ENCODE measurements around the gene BCL2L14.

BCL2L14 gene, protein sequence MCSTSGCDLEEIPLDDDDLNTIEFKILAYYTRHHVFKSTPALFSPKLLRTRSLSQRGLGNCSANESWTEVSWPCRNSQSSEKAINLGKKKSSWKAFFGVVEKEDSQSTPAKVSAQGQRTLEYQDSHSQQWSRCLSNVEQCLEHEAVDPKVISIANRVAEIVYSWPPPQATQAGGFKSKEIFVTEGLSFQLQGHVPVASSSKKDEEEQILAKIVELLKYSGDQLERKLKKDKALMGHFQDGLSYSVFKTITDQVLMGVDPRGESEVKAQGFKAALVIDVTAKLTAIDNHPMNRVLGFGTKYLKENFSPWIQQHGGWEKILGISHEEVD

DNA sequence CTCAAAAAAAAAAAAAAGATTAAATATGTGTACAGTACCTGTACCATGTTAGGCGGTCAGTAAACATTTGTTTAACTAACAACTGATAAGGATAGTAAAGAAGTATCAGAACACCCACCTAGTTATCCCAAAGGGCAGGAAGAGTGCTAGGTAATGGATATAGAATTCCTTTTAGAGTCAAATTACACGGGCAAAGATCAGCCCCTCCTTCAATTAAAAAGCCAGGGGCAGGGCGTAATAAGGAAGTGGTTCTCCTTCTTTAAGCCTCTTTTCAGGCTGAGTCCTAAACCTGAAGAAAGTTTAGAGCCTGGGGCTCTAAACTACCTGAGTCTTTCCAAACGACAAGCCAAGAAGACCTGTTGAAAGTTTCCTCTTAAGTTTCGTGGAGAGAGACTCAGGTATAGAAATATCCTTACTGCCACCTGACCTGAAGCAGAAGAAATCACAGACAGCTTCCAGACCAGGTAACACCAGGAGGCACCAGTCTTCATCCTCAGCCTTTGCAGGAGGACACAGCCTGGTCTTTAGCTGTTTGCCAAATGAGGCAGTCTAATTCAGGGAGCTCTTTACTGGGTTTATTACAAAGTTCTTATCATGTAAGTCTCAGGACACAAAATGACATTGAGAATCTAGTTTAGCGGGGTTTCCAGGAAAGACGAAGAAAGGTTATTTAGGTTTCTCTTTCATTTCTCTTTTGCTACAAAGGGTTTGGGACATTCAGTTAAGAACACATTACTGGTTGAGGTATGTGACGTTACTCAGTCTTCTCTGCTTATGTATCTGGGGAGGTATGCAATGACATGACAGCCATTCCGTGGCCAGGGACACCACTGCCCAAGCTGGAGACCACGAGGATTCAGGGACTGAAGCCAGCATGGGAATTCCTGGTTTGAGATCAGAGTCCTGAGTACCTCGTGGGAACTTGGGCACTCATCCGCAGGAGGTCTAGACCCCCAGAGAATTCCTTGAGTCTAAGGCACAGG, at the start of gene BCL2L14:
TSS of gene BCL2L14 (plus strand) at position 266 of the 983 bp plus-strand sequence. CDS start 8,367 bp downstream, outside the sequence.
- no peaks in the 10 kb centered on the region for H3K9me3 ChIP-seq (ENCODE audit: control insufficient read depth, insufficient read depth, low read length)
- H3K27me3 ChIP-seq (ENCODE audit: control insufficient read depth, insufficient read depth, low read length) = no peaks in the 10 kb centered on the region
- no peak within 1 kb of the TSS for H3K27ac ChIP-seq (ENCODE audit: low read length)
- H3K4me1 ChIP-seq (ENCODE audit: control insufficient read depth, insufficient read depth, low read length) = 0 out of 2 replicates have a peak, but pooled peaks cover 1% of the 10 kb centered on the region
- H3K36me3 ChIP-seq (ENCODE audit: control insufficient read depth, insufficient read depth, low read length) = no peaks in the 10 kb centered on the region
- DNase-seq (ENCODE audit: low read depth, low spot score) = no peak
- H3K4me3 ChIP-seq (ENCODE audit: low read length) = no peak within 1 kb of the TSS
- no CpG with 5 or more reads among the region's 12 CpGs for WGBS (ENCODE audit: insufficient coverage, insufficient read length)

DNA sequence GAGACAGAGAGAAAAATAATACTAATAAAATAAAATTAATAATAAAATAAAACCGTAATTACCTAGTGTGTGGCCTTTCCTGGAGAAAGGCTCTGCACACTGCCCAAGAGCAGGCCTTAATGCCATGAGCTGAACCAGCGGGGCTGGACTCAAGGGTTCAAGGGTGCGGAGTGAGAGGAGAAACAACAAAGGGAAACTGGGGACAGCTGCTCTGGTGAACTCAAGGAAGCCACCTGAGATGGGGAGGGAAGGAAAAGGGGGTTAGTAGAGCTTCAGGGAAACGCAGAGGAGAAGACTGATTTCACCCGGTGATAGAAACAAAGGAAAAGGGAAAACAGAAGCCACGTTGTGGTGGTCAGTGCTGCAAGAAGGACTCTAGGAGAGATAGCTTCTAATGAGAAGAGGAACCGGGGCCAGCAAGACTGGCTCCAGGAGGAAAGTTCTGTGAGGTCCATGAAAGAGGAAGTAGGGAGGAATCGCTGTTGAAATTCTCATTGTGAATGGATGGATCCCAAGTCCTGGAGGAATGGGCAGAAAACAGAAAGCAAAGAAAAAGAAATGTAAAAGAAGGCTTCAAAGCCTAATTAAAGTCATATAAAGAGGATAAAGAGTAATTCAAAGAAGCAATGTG, 48.3 kb upstream of the BCL2L14 start:
- H3K4me3 ChIP-seq (ENCODE audit: low read length) = no peak overlapping the region
- no peak for DNase-seq (ENCODE audit: low read depth, low spot score)
- no peak overlapping the region for H3K27ac ChIP-seq (ENCODE audit: low read length)
- no peaks in the 10 kb centered on the region for H3K27me3 ChIP-seq (ENCODE audit: control insufficient read depth, insufficient read depth, low read length)
- WGBS (ENCODE audit: insufficient coverage, insufficient read length) = no CpG with 5 or more reads among the region's 8 CpGs
- H3K9me3 ChIP-seq (ENCODE audit: control insufficient read depth, insufficient read depth, low read length) = no peaks in the 10 kb centered on the region
- no peaks in the 10 kb centered on the region for H3K36me3 ChIP-seq (ENCODE audit: control insufficient read depth, insufficient read depth, low read length)
- no peaks in the 10 kb centered on the region for H3K4me1 ChIP-seq (ENCODE audit: control insufficient read depth, insufficient read depth, low read length)

DNA sequence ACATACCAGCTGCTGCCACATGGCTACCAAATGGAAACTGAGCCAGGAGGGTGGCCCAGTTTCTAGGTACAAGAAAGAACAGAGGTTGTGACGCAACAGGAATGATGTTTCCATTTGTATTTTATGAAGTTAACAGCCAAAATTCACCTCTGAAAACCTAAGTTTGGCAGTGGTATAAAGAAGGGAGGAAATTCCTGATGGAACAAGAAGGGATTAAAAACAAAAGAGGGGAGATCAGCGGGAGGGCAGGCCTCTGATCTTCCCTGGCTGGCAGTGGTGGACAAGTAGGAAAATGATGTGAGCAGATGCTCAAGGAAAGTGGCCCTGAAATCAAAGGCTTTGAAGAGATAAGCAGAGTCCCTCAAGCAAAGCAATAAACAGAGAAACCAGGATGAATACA, 47.3 kb upstream of the BCL2L14 start:
- Histone ChIP-seq H3K27me3 (ENCODE audit: control insufficient read depth, insufficient read depth, low read length) (no peaks in the 10 kb centered on the region), H3K9me3 (ENCODE audit: control insufficient read depth, insufficient read depth, low read length) (no peaks in the 10 kb centered on the region), H3K36me3 (ENCODE audit: control insufficient read depth, insufficient read depth, low read length) (no peaks in the 10 kb centered on the region), H3K4me1 (ENCODE audit: control insufficient read depth, insufficient read depth, low read length) (no peaks in the 10 kb centered on the region), H3K4me3 (ENCODE audit: low read length) (no peak overlapping the region), H3K27ac (ENCODE audit: low read length) (no peak overlapping the region)
- DNase-seq (ENCODE audit: low read depth, low spot score) = no peak
- no CpG with 5 or more reads among the region's 2 CpGs for WGBS (ENCODE audit: insufficient coverage, insufficient read length)

DNA sequence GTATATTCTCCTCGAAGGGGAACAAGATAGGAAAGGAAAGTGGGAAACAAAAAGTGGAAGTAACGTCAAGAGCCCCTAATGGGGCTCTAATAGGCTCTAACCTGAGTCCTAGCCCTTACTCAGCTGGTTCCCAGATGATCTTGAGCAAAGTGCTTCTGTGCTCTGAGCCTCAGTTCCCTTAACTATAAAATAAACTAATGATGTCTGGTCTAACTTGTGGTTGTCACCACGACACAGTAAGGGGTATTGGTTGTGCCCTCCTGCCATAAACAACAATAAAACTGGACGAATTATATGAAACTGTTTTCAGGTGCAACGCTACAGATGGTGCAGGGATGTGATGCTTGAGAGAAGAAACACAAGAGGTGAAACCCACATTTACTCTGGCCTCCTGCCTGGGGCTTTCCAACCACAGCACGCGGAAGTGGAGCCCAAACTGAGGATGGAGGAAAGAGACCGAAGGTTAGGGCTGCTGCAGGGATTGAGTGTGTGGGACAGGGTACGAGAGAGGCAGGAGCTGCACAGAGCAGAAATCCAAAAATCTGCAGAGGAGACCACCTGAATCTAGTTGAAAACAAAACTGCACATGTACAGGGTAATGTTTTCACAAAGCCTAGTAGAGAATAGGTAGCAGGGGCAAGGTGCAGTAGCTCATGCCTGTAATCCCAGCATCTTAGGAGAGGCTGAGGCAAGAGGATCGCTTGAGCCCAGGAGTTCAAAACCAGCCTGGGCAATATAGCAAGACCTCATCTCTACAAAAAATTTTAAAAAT, 45.6 kb upstream of the BCL2L14 start:
- no peaks in the 10 kb centered on the region for H3K27me3 ChIP-seq (ENCODE audit: control insufficient read depth, insufficient read depth, low read length)
- H3K27ac ChIP-seq (ENCODE audit: low read length) = no peak overlapping the region
- no CpG with 5 or more reads among the region's 10 CpGs for WGBS (ENCODE audit: insufficient coverage, insufficient read length)
- H3K36me3 ChIP-seq (ENCODE audit: control insufficient read depth, insufficient read depth, low read length) = no peaks in the 10 kb centered on the region
- no peak overlapping the region for H3K4me3 ChIP-seq (ENCODE audit: low read length)
- H3K4me1 ChIP-seq (ENCODE audit: control insufficient read depth, insufficient read depth, low read length) = no peaks in the 10 kb centered on the region
- DNase-seq (ENCODE audit: low read depth, low spot score) = no peak
- H3K9me3 ChIP-seq (ENCODE audit: control insufficient read depth, insufficient read depth, low read length) = no peaks in the 10 kb centered on the region

DNA sequence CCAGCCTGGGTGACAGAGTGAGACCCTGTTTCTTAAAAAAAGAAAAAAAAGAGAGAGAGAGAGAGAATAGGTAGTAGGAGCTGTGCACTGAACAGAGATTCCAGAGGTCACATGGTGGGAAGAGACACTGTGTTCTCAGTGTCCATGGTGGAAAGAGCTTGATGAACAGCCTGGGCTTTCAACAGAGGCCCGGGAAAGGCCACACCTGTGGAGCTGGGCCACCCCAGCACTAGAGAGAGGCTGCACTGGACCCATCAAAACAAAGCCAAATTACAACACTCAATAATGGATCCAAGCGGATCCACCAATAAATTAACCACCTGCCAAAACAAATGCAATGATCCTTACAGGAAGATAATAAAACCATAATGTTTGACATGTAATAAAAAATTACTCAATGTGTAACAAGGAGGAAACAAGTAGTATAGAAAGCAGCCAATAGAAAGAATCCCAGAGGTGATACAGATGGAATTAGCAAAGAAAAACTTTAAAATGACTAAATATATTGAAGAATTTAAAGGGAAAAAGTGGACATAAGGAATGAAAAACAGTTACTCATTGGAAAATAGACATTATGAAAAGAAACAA, 44.8 kb upstream of the BCL2L14 start:
- no peak overlapping the region for H3K4me3 ChIP-seq (ENCODE audit: low read length)
- H3K4me1 ChIP-seq (ENCODE audit: control insufficient read depth, insufficient read depth, low read length) = no peaks in the 10 kb centered on the region
- no peaks in the 10 kb centered on the region for H3K36me3 ChIP-seq (ENCODE audit: control insufficient read depth, insufficient read depth, low read length)
- no peaks in the 10 kb centered on the region for H3K9me3 ChIP-seq (ENCODE audit: control insufficient read depth, insufficient read depth, low read length)
- H3K27ac ChIP-seq (ENCODE audit: low read length) = no peak overlapping the region
- no peak for DNase-seq (ENCODE audit: low read depth, low spot score)
- WGBS (ENCODE audit: insufficient coverage, insufficient read length) = no CpG with 5 or more reads among the region's 2 CpGs
- H3K27me3 ChIP-seq (ENCODE audit: control insufficient read depth, insufficient read depth, low read length) = no peaks in the 10 kb centered on the region

DNA sequence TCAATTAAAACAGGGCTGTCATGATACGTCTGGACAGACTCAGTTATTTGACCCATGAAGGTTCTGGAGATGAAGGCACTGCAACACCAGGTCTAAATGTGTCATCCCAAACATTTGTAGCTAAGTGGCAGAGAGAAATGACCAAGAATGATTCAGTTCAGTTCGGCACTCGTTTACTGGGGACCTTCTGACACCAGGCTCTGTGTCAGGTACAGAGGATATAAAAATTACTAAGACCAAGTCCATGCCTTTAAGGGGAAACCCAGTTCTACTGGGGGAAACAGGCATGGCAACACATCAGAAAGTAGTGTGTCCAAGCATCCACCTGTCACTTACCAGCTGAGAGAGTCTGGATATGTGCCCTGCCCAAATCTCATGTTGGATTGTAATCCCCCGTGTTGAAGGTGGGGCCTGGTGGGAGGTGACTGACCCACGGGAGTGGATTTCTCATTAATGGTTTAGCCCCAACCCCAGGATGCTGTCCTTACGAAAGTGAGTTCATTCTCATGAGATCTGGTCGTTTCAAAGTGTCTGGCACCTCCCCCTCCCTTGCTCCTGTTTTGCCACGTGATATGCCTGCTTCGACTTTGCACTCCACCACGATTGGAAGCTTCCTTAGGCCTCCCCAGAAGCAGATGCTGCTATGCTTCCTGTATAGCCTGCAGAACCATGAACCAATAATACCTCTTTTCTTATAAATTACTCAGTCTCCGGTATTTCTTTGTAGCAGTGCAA, 41.9 kb upstream of the BCL2L14 start:
- Histone ChIP-seq H3K27ac (ENCODE audit: low read length) (no peak overlapping the region), H3K27me3 (ENCODE audit: control insufficient read depth, insufficient read depth, low read length) (no peaks in the 10 kb centered on the region), H3K9me3 (ENCODE audit: control insufficient read depth, insufficient read depth, low read length) (no peaks in the 10 kb centered on the region), H3K36me3 (ENCODE audit: control insufficient read depth, insufficient read depth, low read length) (no peaks in the 10 kb centered on the region), H3K4me1 (ENCODE audit: control insufficient read depth, insufficient read depth, low read length) (no peaks in the 10 kb centered on the region), H3K4me3 (ENCODE audit: low read length) (no peak overlapping the region)
- no peak for DNase-seq (ENCODE audit: low read depth, low spot score)
- WGBS (ENCODE audit: insufficient coverage, insufficient read length) = no CpG with 5 or more reads among the region's 11 CpGs

DNA sequence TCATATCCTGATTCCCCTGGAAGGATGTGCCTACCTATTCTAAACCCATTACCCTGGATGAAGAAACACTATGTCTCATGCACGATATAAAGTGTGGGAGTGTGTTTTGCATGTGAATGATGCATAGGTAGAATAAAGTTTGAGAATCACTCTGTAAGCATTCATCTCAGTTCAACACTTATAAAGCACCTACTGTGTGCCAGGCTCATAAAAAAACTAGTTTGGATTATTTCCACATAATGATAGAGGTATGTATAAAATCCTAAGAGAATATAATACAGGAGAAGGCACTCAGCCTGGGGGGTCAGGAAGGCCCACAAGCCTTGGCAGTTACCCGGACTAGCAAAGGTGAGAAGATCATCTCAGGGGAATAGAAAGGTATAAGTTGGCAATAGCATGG, 41.1 kb upstream of the BCL2L14 start:
- Histone ChIP-seq H3K27me3 (ENCODE audit: control insufficient read depth, insufficient read depth, low read length) (no peaks in the 10 kb centered on the region), H3K9me3 (ENCODE audit: control insufficient read depth, insufficient read depth, low read length) (no peaks in the 10 kb centered on the region), H3K4me3 (ENCODE audit: low read length) (no peak overlapping the region), H3K36me3 (ENCODE audit: control insufficient read depth, insufficient read depth, low read length) (no peaks in the 10 kb centered on the region), H3K4me1 (ENCODE audit: control insufficient read depth, insufficient read depth, low read length) (no peaks in the 10 kb centered on the region), H3K27ac (ENCODE audit: low read length) (no peak overlapping the region)
- no CpG with 5 or more reads among the region's 2 CpGs for WGBS (ENCODE audit: insufficient coverage, insufficient read length)
- DNase-seq (ENCODE audit: low read depth, low spot score) = no peak

DNA sequence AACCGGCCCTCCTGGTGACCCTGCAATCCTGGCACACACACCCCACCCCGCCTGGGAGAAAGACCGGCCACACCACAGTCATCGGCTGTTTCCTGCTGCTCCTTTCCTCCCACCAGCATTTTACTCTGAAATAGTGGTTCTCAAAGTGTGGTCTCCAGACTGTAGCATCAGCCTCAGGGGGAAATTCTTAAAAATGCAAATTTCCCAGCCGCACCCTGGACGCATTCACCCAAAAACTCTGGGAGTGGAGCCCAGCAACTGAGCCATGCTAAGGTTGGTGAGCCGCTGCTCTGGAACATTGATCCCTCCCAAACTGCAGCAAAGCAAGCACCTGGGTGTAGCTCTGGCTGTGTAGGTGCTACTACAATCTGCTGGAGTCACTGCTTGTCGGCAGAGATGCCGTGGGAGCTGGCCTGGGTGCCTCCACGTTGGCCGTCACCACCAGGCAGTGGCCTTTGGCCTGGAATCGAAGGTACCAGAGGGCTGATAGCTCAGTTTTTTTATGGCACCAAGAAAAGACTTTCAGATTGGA, 38.4 kb upstream of the BCL2L14 start:
- no peaks in the 10 kb centered on the region for H3K9me3 ChIP-seq (ENCODE audit: control insufficient read depth, insufficient read depth, low read length)
- DNase-seq (ENCODE audit: low read depth, low spot score) = no peak
- H3K4me3 ChIP-seq (ENCODE audit: low read length) = no peak overlapping the region
- H3K27ac ChIP-seq (ENCODE audit: low read length) = no peak overlapping the region
- whole genome bisulfite sequencing (ENCODE audit: insufficient coverage, insufficient read length) = no CpG with 5 or more reads among the region's 12 CpGs
- H3K4me1 ChIP-seq (ENCODE audit: control insufficient read depth, insufficient read depth, low read length) = no peaks in the 10 kb centered on the region
- no peaks in the 10 kb centered on the region for H3K36me3 ChIP-seq (ENCODE audit: control insufficient read depth, insufficient read depth, low read length)
- H3K27me3 ChIP-seq (ENCODE audit: control insufficient read depth, insufficient read depth, low read length) = no peaks in the 10 kb centered on the region
